Stimulated activated naive B cell treated with anti-CD40 and anti-IgM and Interleukin-4, amounts not matched to agents 10 μg/mL and 1 μg/mL and 100 μg/mL, for 72 hours (primary cell): ENCODE measurements around the gene TRIAP1.
"Not testable (repeated sequence)": the region's sequence is repeated elsewhere in the genome, so short reads cannot be mapped to it uniquely, and the experiment has no call there.

Source experiments
- ATAC-seq, 2 donors: fragments of 150-1000 bp; cut with Tn5 transposase; replicated peaks; 2 replicates each; pipeline ENCODE4 v1.10.0; 2021; ENCODE audit warnings: moderate library complexity in 1 of 2
- DNase-seq: peaks from one replicate; pipeline ENCODE4 v3.0.0; 2021
- H3K27ac Mint-ChIP-seq: one replicate; pipeline ENCODE4 v1.8.0; 2022; ENCODE audit warnings: mild to moderate bottlenecking, mixed read lengths
- H3K27me3 Mint-ChIP-seq, 2 donors: one replicate each; pipeline ENCODE4 v1.8.0; 2022; ENCODE audit warnings: mixed read lengths in 2 of 2
- H3K36me3 Mint-ChIP-seq, 2 donors: one replicate each; pipeline ENCODE4 v1.8.0; 2022; ENCODE audit warnings: mixed read lengths in 2 of 2, mild to moderate bottlenecking in 1 of 2
- H3K4me1 Mint-ChIP-seq, 2 donors: one replicate each; pipeline ENCODE4 v1.8.0; 2022; ENCODE audit warnings: mixed read lengths in 2 of 2, mild to moderate bottlenecking in 1 of 2
- H3K4me3 Mint-ChIP-seq, 2 donors: one replicate each; pipeline ENCODE4 v1.8.0; 2022; ENCODE audit warnings: mild to moderate bottlenecking in 2 of 2, mixed read lengths in 2 of 2, moderate library complexity in 1 of 2
- H3K9me3 Mint-ChIP-seq, 2 donors: one replicate each; pipeline ENCODE4 v1.8.0; 2022; ENCODE audit warnings: mixed read lengths in 2 of 2, mild to moderate bottlenecking in 1 of 2

Gene TRIAP1

DNA sequence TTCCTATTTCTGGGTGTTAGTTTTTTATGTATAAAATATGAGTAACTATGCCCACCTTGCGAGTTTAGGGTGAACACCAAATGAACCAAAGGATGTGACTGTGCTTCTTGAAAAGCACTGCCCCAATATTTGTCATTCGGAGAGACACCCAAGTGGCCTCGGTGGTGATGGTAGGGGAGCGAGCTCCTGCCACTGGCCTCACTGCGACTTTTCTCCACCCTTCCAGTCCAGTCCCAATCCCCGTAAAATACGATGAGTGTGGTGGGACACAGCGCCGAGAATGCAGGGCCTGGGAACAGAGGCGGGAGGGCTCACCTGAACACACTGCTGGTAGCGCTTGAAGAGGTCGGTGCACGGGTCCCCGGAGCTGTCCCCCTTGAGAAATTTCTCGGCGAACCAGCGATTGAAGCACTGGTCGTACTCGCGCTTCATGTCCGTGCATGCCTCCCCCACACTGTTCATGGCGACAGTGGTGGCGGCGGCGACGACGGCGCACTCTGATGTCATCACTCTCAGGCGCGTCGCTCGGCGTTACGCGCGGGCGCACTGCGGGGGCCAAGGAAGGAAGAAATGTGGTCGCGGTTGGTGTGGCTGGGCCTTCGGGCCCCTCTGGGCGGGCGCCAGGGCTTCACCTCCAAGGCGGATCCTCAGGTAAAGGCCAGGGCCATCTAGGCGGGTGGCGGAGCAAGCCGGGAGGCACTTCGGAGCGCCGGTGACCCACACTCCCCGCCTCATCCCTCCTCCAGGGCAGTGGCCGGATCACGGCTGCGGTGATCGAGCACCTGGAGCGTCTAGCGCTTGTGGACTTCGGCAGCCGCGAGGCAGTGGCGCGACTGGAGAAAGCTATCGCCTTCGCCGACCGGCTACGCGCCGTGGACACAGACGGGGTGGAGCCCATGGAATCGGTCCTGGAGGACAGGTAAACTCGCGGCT lies at the start of gene TRIAP1, which contains the start of gene GATC:
TSS of gene TRIAP1 (minus strand) at position 474 of the 933 bp plus-strand sequence. CDS start at position 462, 12 bp downstream.
TSS of gene GATC (plus strand) at position 534 of the 933 bp plus-strand sequence. CDS start at position 571, 37 bp downstream.
- H3K27me3 Mint-ChIP-seq = no peaks in the 10 kb centered on the region
- ATAC-seq = peak; percentile 98

GRCh38 chr12:120495186-120495730 lies 49.1 kb upstream of the TRIAP1 start:
- DNase-seq (no peak), ATAC-seq (peak; percentile 25)
- no peaks in the 10 kb centered on the region for H3K27me3 Mint-ChIP-seq
- H3K36me3 Mint-ChIP-seq = peaks cover 28 to 45% of the 10 kb centered on the region in 2 donors
- peak overlapping the region; percentile 91 to 94 for H3K4me3 Mint-ChIP-seq
- H3K27ac Mint-ChIP-seq = peak overlapping the region; percentile 96
- H3K4me1 Mint-ChIP-seq = peaks cover 22 to 38% of the 10 kb centered on the region in 2 donors
- no peaks in the 10 kb centered on the region for H3K9me3 Mint-ChIP-seq

More for the DNA sequence above, at the start of gene TRIAP1, which contains the start of gene GATC:
- Mint-ChIP-seq H3K9me3 (no peaks in the 10 kb centered on the region), H3K4me1 (peaks cover 16 to 36% of the 10 kb centered on the region in 2 donors), H3K27ac (peak within 1 kb of the TSS; percentile 99), H3K4me3 (peak within 1 kb of the TSS; percentile 84 to 98), H3K36me3 (peaks cover 11 to 31% of the 10 kb centered on the region in 2 donors)
- DNase-seq = peak; percentile 85

DNA sequence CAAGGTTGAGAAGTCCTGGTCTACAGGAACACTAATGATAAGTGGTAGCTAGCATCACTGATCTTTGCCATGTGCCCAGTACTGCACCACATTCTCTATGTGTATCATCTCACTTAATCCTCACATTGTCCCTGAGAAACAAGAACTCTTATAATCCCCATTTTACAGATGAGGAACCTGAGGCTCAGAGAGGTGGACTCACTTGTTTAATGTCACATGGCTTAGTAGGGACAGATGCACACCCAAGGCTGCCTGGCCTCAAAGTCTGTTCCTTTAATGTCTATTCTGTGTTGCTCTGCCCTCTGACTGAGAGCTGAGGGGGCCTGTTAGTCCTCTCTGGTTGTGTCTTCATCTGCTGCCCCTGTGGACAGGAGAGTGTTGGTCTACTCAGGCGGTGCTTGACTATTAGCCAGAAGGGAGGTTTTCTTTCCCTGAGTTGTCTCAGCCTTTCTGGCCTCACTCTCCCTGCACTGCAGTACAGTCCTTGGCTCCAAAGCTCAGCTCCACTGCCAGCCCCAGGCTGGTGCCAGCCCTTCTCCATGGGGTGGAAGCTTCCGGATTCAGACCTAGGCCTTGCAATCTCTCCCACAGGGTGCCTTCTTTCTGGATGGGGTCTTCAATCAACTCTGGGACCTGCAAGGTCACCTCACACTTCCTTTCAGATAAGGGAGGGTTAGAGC lies 44.8 kb upstream of the TRIAP1 start:
- Mint-ChIP-seq H3K4me1 (peaks cover 13 to 17% of the 10 kb centered on the region in 2 donors), H3K27me3 (no peaks in the 10 kb centered on the region), H3K9me3 (no peaks in the 10 kb centered on the region), H3K36me3 (peaks cover 6 to 21% of the 10 kb centered on the region in 2 donors), H3K27ac (no peak overlapping the region), H3K4me3 (no peak overlapping the region)
- DNase-seq = no peak
- ATAC-seq = no peak

GRCh38 chr12:120490325-120490724 lies 44.1 kb upstream of the TRIAP1 start:
- no peak for DNase-seq
- peaks cover 9 to 15% of the 10 kb centered on the region in 2 donors for H3K4me1 Mint-ChIP-seq
- no peak overlapping the region for H3K4me3 Mint-ChIP-seq
- H3K27ac Mint-ChIP-seq = peak overlapping the region; percentile 22
- H3K36me3 Mint-ChIP-seq = peaks cover 4 to 21% of the 10 kb centered on the region in 2 donors
- ATAC-seq = no peak
- H3K9me3 Mint-ChIP-seq = no peaks in the 10 kb centered on the region
- no peaks in the 10 kb centered on the region for H3K27me3 Mint-ChIP-seq

GRCh38 chr12:120489018-120489417 lies 42.8 kb upstream of the TRIAP1 start:
- ATAC-seq (no peak), DNase-seq (no peak)
- Mint-ChIP-seq H3K36me3 (peaks cover 4 to 23% of the 10 kb centered on the region in 2 donors), H3K4me1 (peaks cover 0 to 10% of the 10 kb centered on the region in 2 donors), H3K27ac (no peak overlapping the region), H3K27me3 (no peaks in the 10 kb centered on the region), H3K9me3 (no peaks in the 10 kb centered on the region), H3K4me3 (no peak overlapping the region)

DNA sequence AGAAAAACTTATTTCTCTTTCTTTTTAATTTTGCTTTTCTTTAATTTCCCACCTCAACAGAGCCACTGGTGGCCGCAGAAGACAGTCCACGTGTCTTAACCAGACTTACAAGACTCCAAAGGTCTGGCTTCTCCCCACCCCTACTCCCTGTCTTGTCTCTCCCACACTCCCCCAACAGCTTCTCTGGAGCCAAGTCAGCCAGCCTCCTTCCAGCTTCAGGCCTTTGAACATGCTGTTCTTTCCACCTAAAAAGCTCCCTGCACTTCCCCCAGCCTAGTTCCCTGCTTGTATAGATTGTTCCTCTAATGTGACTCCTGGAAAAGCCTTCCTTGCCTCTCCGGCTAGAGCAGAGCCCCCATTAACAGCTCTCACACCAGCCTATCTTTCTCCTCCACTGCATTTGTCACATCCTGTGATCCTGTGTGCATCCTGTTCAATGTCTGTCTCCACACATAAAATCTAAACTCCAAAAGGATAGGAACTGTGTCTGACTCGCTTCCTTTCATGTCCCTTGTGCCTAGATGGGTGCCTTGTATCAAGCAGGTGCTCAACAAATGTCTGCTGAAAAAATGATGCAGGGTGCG lies 42.0 kb upstream of the TRIAP1 start:
- DNase-seq (no peak), ATAC-seq (no peak)
- Mint-ChIP-seq H3K4me3 (no peak overlapping the region), H3K27ac (peak overlapping the region; percentile 52), H3K27me3 (no peaks in the 10 kb centered on the region), H3K36me3 (peaks cover 6 to 26% of the 10 kb centered on the region in 2 donors), H3K4me1 (peaks cover 0 to 14% of the 10 kb centered on the region in 2 donors), H3K9me3 (no peaks in the 10 kb centered on the region)

- not testable (repeated sequence) for ATAC-seq, H3K27ac Mint-ChIP-seq, H3K9me3 Mint-ChIP-seq, DNase-seq, H3K27me3 Mint-ChIP-seq, H3K4me3 Mint-ChIP-seq
- Mint-ChIP-seq H3K4me1 (peaks cover 0 to 14% of the 10 kb centered on the region in 2 donors), H3K36me3 (peaks cover 6 to 26% of the 10 kb centered on the region in 2 donors)
Observed at GRCh38 chr12:120487552-120487951, 41.4 kb upstream of the TRIAP1 start.

GRCh38 chr12:120485961-120486881 lies 40.0 kb upstream of the TRIAP1 start:
- peak in 1 of 2 donors; percentile 10 for ATAC-seq
- no peak for DNase-seq
- Mint-ChIP-seq H3K27me3 (no peaks in the 10 kb centered on the region), H3K27ac (no peak overlapping the region), H3K4me3 (no peak overlapping the region), H3K36me3 (peaks cover 6 to 22% of the 10 kb centered on the region in 2 donors), H3K9me3 (no peaks in the 10 kb centered on the region), H3K4me1 (peaks cover 0 to 14% of the 10 kb centered on the region in 2 donors)

DNA sequence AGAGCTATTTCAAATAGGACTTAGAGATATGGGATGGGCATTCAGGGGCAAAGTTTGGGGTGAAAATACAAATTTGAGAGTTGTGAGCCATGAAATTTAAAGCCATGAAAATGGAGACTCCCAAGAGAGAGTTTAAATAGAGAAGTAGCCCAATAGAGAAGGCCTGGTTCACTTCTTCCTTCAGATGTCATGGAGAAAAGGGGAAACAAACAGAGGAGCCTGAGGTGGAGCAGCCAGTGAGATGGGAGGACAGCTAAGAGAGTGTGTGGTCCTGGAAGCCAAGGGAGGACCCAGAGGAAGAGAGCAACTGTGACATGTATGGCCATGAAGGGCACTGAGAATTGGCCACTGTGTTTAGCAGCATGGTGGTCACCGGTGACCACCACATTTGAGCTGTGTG lies 37.4 kb upstream of the TRIAP1 start:
- no peaks in the 10 kb centered on the region for H3K9me3 Mint-ChIP-seq
- no peak for DNase-seq
- H3K36me3 Mint-ChIP-seq = peaks cover 2 to 10% of the 10 kb centered on the region in 2 donors
- H3K4me3 Mint-ChIP-seq = no peak overlapping the region
- ATAC-seq = no peak
- no peaks in the 10 kb centered on the region for H3K27me3 Mint-ChIP-seq
- H3K27ac Mint-ChIP-seq = no peak overlapping the region
- peaks cover 0 to 9% of the 10 kb centered on the region in 2 donors for H3K4me1 Mint-ChIP-seq

GRCh38 chr12:120481022-120481767 lies 35.0 kb upstream of the TRIAP1 start:
- no peaks in the 10 kb centered on the region for H3K9me3 Mint-ChIP-seq
- peaks cover 2 to 4% of the 10 kb centered on the region in 2 donors for H3K36me3 Mint-ChIP-seq
- peaks cover 0 to 5% of the 10 kb centered on the region in 2 donors for H3K4me1 Mint-ChIP-seq
- DNase-seq (no peak), ATAC-seq (no peak)
- H3K27me3 Mint-ChIP-seq = no peaks in the 10 kb centered on the region
- H3K4me3 Mint-ChIP-seq = no peak overlapping the region
- H3K27ac Mint-ChIP-seq = no peak overlapping the region

- ATAC-seq = no peak
- peaks cover 0 to 5% of the 10 kb centered on the region in 2 donors for H3K4me1 Mint-ChIP-seq
Observed at GRCh38 chr12:120480211-120480610, 34.0 kb upstream of the TRIAP1 start.

DNA sequence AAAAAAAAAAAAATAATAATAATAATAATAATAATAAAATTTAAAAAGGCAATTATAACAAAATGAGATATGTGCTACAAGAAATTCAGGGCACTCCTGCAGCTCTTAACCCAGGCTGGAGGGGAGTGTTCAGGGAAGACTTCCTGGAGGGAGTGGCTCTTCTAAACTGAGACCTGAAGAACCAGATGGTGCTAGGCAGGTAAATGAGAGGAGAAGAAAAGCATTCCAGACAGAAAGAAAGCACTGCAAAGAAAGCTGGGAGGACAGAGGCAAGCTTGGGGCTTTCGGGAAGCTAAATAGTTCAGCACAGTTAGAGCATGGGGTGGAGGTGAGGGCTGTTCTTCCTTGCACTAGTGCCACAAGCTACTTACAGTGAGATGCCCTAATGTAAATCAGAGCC lies 33.3 kb upstream of the TRIAP1 start:
- ATAC-seq (no peak), DNase-seq (no peak)
- H3K9me3 Mint-ChIP-seq = no peaks in the 10 kb centered on the region
- H3K27ac Mint-ChIP-seq = no peak overlapping the region
- no peak overlapping the region for H3K4me3 Mint-ChIP-seq
- no peaks in the 10 kb centered on the region for H3K27me3 Mint-ChIP-seq
- peaks cover 2 to 4% of the 10 kb centered on the region in 2 donors for H3K36me3 Mint-ChIP-seq
- peaks cover 4 to 8% of the 10 kb centered on the region in 2 donors for H3K4me1 Mint-ChIP-seq

More at GRCh38 chr12:120480211-120480610, 34.0 kb upstream of the TRIAP1 start:
- Mint-ChIP-seq H3K27me3 (no peaks in the 10 kb centered on the region), H3K4me3 (no peak overlapping the region), H3K27ac (no peak overlapping the region), H3K36me3 (peaks cover 2 to 4% of the 10 kb centered on the region in 2 donors), H3K9me3 (no peaks in the 10 kb centered on the region)
- no peak for DNase-seq
